HG02678 (cell line): Measurements from ENCODE around the gene TXNDC17.
A peak's percentile ranks its signal among the peaks of the same experiment; 100 is the strongest.
"Not testable (repeated sequence)": the region's sequence is repeated elsewhere in the genome, so short reads cannot be mapped to it uniquely, and the experiment has no call there.

Experiments
- ATAC-seq: cut with Tn5 transposase; IDR thresholded peaks from one replicate; pipeline ENCODE4 v1.9.1; 2021; ENCODE audit warnings: mild to moderate bottlenecking, moderate library complexity; ENCODE audit not compliant: unreplicated experiment

Gene TXNDC17

DNA sequence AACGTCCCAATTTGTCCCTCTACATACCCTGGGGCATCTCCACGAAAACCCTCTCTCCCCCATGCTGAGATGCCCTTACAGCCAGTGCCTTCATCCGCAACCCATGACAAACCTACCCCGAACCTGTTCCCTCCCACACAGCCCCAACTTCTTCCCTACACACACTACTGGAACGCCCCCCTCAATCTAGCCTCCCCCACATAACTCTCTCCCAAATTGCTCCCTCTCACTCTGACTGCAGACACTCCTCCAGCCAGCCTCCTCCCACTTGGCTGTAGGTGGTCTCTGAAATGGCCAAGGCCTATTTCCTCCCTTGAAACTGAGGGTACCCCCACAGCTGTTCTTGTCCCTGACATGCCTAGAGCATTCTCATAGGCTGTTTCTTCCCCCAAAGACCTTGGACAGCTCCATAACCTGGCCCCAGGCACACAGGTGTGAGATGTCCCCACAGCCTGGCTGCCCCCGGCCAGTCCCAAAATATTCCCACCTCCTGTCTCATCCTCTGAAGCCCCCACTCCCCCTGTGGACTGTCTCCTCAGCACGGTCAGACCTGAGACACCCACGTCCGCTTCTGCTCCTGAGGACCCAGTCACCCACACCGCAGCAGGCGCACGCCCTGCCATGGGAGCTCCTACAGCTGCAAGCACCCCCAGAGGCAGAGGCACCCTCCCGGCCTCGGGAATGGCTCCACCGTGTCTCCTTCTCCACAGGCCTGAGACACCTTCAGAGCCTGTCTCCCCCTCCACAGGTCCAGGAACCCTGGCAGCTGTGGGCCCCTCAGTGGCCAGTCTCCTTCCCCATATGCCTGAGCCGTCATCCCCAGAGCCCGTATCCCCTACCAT is 4.0 kb upstream of the TXNDC17 start:
- ATAC-seq = no peak

DNA sequence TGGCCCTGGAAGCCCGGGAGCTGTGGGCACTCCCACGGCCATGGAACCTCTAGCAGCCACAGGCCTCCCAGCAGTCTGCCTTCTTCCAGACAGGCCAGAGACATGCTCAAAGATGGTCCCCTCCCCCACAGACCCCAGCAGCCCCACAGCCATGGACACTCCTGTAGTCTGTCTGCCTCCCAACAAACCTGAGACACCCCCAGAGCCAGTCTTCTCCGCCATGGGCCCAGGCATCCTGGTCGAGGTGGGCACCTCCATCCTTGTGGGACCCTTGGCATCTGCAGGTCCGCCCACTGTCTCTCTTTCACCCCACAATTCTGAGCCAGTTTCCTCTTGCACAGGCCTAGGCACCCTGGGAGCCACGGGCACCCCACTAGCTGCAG is 3.4 kb upstream of the TXNDC17 start:
- no peak for ATAC-seq

GRCh38 chr17:6638046-6638908 is 2.6 kb upstream of the TXNDC17 start:
- ATAC-seq = no peak

DNA sequence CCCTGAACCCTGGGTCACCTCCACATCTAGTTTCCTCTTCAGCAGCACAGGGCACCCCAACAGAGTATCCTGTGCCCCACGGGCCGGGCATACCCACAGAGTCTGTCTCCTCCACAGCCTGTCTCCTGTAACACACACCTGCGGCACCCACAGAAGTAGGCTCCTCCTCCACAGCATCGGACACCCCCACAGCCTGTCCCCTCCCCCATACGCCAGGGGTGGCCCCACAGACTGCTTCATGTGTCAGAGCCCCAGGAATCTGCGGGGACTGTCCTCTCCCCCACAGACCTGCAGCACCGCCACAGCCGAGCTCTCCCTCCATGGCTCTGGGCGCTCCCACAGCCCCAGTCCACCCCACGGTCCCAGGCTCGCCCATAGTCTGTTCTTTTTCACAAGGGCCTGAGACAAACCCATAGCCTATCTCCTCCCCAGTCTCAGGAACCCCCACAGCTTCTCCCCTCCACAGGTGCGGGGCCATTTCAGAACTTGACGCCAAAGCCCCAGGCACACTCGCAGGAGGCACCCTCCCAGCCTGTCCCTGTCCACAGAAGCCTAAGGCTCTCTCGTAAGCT is 1.8 kb upstream of the TXNDC17 start:
- ATAC-seq = no peak

DNA sequence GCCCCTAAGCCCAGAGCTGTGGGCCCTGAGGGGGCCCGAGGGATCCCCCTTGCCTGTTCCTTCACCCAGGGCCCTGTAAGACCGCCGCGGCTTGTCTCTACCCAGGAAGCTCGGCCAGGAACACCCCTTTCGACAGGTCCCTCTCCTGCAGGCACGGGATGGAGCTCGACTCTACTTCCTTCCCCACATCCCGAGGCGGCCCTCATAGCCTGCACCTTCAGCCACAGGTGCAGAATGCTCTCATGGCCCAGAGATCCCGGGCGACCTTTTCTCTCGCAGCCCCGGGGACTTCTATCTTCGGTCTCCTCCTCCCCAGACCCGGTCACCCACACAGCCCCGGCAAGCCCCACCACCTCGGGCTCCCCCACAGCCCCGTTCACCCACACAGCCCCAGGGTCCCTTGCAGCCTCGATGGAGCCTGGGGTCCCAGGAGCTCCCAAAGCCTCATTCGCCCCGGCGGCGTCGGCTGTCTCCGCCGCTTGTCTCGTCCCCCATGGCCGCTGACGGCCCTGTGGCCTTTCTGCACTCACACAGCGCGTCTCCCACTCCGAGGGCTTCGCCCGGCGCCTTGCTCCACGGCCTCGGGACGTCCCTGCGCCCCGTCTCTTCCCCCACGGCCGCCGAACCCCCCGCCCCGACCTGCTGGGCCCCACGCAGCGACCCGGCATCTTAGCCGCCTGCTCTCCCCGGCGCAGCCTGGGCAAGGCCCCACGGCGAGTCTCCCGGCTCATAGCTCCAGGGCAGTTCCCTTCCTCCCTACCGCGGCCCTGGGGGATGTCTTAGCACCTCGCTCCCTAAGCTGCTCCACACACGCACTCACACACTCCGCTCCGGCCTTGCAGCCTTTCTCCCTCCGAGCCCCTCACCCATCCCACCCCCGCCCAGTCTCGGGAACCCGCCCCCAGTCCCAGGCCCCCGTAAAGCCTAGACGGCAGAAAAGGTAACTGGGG is 999 bp upstream of the TXNDC17 start:
- ATAC-seq = peak; percentile 4

DNA sequence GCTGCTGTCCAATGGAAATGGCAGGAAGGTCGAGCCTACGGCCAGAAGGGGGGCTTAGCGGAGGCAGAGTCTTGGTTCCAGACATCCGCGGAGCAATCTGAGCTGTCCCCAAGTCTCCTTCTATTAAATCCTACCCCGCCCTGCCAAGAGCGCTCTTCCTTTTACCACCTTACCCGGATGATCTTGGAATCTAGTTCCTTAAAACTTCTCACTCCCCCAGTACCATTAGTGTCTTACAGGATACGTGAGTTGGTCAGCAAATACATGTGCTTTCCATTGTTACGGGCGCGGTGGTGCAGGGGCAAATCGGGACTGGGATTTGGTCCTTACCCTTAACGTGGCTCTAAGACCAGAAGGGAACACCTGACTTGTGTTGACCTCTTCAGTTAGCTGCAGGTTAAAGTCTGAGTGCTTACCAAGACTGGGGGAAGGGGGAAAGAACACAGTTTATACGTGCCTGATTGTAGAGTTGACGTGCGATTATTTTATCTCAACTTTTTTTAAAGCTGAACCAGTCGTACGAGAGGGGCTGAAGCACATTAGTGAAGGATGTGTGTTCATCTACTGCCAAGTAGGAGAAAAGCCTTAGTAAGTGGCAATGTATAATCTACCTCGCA is 495 bp downstream of the TXNDC17 start:
- ATAC-seq = peak; percentile 13

DNA sequence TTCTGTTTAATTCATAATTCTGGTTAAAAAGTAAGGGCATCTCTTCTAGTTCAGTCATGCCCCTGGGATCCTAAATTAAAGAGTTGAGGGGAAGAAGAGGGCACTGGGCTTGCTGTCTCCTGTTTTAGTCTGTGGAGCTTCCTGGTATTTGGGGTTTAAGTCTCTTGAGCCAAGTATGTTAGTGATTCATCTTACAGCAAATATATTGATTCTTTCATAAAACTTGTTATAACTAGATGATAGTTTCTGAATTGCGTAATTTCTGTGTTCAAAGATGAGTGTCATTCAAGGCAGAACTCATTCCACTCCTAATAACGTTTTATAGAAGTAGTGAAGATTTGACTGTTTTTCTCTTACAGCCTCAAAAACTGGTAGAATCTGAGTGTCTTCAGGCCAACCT is 1.7 kb downstream of the TXNDC17 start:
- no peak for ATAC-seq

- no peak for ATAC-seq
These were observed 2.7 kb downstream of the TXNDC17 start for GRCh38 chr17:6643451-6644125.

GRCh38 chr17:6648181-6648580 is 7.3 kb downstream of the TXNDC17 start:
- no peak for ATAC-seq

GRCh38 chr17:6651354-6651918 is 10.6 kb downstream of the TXNDC17 start, which contains the start of the genes C17orf100 and MED31:
Gene C17orf100, plus strand, starts transcription at chr17:6651762. Its CDS starts 152 bp downstream, at chr17:6651914.
Gene MED31, minus strand, starts transcription at chr17:6651605. Its CDS starts 77 bp downstream, at chr17:6651528.
- ATAC-seq = peak; percentile 96

GRCh38 chr17:6651919-6652452 is 11.1 kb downstream of the TXNDC17 start:
- peak; percentile 9 for ATAC-seq

DNA sequence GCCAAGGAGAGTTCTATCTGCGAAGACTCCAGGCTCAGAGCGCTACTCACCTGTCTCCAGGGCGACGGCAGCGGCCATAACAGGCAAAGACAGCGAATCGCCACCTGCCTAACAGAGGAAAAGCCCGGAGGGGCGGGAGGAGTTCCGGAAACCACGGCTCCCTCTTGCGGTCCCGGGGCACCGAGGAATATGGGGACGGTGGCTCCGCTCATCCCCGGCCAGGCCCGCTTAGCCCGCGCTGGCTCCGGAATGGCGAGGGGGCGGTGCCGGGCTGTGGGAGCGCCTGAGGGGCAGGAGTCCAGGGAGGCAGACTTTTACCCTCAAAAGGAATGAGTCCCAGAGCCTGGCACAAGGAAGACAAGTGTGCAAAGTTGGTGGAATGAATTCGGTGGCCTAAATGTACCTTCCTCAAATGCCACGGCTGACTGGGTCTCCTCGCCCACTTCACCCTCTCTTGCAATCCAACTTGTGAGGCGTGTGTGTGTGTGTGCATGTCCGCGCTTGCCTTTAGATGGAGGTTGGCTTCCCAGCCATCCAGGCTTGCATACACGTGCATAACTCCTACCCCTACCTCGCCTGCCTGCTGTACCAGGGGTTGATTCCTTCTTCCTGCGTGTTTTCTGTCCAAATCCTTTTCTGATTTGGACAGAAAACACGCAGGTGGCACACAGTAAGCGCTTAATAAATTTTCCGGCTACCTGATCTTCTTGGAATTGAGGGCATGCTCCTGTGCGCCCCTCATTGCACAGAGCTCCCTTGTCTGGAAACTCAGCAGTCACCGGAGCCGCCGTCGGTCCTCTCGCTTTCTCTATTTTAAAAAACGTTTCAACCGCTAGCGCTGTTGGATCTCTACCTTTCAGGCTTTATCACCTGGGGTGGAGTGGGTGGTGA is 14.2 kb downstream of the TXNDC17 start:
- no peak for ATAC-seq

DNA sequence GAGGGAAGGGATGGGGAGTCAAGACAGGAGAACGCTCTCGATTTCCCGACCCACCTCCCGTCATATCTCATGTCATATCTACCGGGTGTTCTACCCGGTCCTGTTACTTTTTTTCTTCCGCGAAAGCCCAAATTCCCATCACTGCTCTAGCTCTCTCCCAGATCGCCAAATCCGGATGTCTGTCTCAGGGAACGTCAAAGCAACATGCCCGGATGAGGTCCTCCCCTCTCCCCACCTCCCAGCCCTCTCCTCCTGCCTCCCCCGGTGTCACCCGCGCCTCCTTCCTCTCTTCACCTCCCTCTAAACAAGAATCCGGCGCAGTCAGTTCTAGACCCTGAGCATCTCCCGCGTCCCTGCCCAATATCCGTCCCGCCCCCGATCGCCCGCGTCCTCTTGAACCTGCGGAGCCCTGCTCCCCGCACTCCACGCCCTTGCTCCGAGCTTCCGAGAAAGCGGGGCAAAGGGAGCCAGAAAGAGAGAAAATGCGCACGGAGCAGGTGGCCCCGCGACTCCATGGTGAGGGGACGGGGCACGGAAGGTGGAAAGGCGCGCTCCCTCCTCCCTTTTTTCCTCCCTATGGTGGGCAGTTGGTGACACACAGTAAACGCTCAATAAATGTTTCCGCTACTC is 15.0 kb downstream of the TXNDC17 start:
- ATAC-seq = not testable (repeated sequence)

DNA sequence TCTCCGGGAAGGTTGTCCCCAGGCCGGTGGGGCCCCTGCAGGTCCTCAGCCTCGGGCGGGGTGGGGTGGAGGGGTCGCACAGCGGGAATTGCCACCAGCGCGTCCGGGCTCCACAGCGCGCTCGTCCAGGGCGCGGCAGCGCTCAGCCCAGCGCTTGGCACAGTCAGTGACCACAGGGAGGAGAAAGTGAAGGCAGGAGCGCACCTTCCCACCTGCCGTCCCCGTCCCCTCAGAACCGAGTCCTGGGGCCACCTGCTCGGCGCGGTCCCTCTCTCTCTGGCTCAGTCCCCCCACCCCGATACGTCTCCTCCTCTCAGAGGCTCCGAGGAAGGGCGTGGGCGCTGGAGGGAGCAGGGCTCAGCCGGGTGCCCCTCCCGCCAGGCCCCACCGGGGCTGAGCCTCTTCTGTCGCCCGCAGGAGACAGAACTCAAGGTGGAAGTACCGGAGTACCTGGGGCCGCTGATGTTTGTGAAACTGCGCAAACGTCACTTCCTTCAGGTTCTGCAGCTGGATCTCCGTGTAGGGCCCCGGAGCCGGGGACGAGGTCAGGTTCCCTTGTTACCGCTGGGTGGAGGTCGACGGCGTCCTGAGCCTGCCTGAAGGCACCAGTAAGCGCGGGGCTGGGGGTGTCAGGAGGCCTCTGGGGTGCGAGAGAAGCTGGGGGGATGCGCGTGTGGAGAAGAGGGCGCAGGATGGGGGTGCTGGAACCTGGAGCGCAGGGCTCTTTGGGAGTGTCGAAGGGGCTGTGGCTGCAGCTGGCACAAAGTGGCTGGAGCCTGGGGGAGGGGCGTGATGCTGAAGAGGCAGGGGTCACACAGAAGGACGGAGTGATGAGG is 16.2 kb downstream of the TXNDC17 start:
- ATAC-seq = not testable (repeated sequence)

DNA sequence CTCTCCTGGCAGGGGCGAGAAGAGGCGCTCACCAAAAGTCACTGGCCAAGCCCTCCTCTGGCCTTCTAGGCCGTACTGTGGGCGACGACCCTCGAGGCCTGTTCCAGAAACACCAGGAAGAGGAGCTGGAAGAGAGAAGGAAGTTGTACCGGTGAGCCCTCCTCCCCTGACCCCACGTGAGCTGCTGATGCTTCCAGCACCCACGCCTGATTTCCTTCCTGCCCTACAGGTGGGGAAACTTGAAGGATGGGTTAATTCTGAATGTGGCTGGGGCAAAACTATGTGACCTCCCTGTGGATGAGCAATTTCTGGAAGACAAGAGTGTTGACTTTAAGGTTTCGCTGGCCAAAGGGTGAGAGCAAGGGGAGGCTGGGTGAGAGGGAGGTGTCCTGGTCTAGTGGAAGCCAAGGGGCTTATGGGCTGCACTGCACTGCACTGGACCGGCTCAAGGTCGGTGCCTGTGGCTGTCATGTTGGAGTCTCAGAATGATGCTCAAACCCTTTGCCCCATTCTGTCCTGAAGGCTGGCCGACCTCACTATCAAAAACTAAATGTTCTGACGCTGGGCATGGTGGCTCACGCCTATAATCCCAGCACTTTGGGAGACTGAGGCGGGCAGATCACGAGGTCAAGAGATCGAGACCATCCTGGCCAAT is 16.9 kb downstream of the TXNDC17 start:
- no peak for ATAC-seq

- ATAC-seq = not testable (repeated sequence)
These were observed 17.6 kb downstream of the TXNDC17 start for GRCh38 chr17:6658411-6658810.
